ENCODE results near the gene NBEA.

DNA sequence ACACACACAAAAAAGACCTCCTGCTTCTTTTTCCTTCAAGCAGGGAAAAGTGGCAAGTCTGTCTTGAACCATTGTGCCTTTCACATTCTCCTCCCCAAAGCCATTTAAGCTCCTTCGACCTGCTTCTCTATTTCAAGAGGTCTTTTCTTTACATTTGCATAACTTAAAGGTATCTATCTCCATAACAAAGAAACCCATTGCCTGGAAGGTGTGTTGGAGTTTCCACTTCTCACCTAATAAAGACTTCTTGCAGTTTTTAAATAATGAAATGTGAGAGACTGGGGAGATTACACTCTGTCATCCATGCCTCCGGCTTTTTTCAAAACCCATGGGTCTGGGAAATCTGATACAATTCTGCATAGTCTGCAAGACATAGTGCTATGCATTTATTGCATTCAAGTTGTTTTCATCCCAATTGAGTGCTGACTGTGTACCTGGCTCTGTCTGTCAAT, 41.8 kb upstream of the NBEA start:
- TF ChIP-seq, protein P1, sequence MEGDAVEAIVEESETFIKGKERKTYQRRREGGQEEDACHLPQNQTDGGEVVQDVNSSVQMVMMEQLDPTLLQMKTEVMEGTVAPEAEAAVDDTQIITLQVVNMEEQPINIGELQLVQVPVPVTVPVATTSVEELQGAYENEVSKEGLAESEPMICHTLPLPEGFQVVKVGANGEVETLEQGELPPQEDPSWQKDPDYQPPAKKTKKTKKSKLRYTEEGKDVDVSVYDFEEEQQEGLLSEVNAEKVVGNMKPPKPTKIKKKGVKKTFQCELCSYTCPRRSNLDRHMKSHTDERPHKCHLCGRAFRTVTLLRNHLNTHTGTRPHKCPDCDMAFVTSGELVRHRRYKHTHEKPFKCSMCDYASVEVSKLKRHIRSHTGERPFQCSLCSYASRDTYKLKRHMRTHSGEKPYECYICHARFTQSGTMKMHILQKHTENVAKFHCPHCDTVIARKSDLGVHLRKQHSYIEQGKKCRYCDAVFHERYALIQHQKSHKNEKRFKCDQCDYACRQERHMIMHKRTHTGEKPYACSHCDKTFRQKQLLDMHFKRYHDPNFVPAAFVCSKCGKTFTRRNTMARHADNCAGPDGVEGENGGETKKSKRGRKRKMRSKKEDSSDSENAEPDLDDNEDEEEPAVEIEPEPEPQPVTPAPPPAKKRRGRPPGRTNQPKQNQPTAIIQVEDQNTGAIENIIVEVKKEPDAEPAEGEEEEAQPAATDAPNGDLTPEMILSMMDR (IDR thresholded peaks at IDR 0.05): no peak
- no peak for TF ChIP-seq POLR2A (IDR thresholded peaks at IDR 0.05)
- TF ChIP-seq POLR2AphosphoS5 (IDR thresholded peaks at IDR 0.05): no peak

Data from sigmoid colon (tissue), 4 donors.